ENCODE measurements around the gene VCX. TPM values are rescaled to one million over a fixed set of nuclear protein-coding genes. Genes with fewer than 3 reads are reported as not detected.
"Not testable (repeated sequence)": the region's sequence is repeated elsewhere in the genome, so short reads cannot be mapped to it uniquely, and the experiment has no call there.

Gene VCX
- not detected in 2 replicates for total RNA-seq (2014; rRNA removed; shearing (Covaris generic))

GRCh38 chrX:7842871-7843270, at the start of gene VCX:
Gene VCX (plus strand): TSS chrX:7843171. CDS start chrX:7843204, 33 bp downstream.
- not testable (repeated sequence) for DNase-seq (ENCODE audit: low read depth)

- no peak for DNase-seq (ENCODE audit: low read depth)
These were observed 44.6 kb upstream of the VCX start for GRCh38 chrX:7798327-7798726.

GRCh38 chrX:7801711-7802110, 41.3 kb upstream of the VCX start:
- DNase-seq (ENCODE audit: low read depth) = no peak

- DNase-seq (ENCODE audit: low read depth) = no peak
These were observed 27.7 kb upstream of the VCX start for GRCh38 chrX:7815166-7815805.

GRCh38 chrX:7828594-7828993, 14.4 kb upstream of the VCX start:
- DNase-seq (ENCODE audit: low read depth) = no peak

GRCh38 chrX:7841084-7841805, 1.7 kb upstream of the VCX start:
- no peak for DNase-seq (ENCODE audit: low read depth)

GRCh38 chrX:7852166-7852565, 9.2 kb downstream of the VCX start:
- no peak for DNase-seq (ENCODE audit: low read depth)

GRCh38 chrX:7872042-7872441, 29.1 kb downstream of the VCX start:
- DNase-seq (ENCODE audit: low read depth) = no peak

GRCh38 chrX:7876957-7877356, 34.0 kb downstream of the VCX start:
- DNase-seq (ENCODE audit: low read depth) = no peak

- DNase-seq (ENCODE audit: low read depth) = peak; percentile 46
These were observed 46.2 kb downstream of the VCX start for GRCh38 chrX:7889135-7889534.

GRCh38 chrX:7889680-7890079, 46.7 kb downstream of the VCX start:
- DNase-seq (ENCODE audit: low read depth) = peak; percentile 63

- DNase-seq (ENCODE audit: low read depth) = no peak
These were observed 49.0 kb downstream of the VCX start for GRCh38 chrX:7891928-7892327.

Other genes starting within 250 kb of the VCX start
- 10.3 and 15.1 TPM in 2 replicates for gene PNPLA4, start 84.2 kb downstream of the VCX start, total RNA-seq (2014; rRNA removed; shearing (Covaris generic))

Data from M059J (cell line).